ENCODE data around the gene SET.

- TF ChIP-seq GATA3 (IDR thresholded peaks at IDR 0.05; ENCODE audit: low read depth, low read length) = no peak
- no peak for TF ChIP-seq GATA2 (IDR thresholded peaks at IDR 0.05; ENCODE audit: low read depth, low read length)
These were observed 8.1 kb downstream of the SET start for GRCh38 chr9:128696923-128697707.

Measured in SH-SY5Y (cell line).